ENCODE results near the gene CTNNA2. TPM values are rescaled to one million over a fixed set of nuclear protein-coding genes. Genes with fewer than 3 reads are reported as not detected.

CTNNA2 gene
- total RNA-seq, 1 donor from 2014 or later, result not detected

GRCh38 chr2:80340022-80340421 is 827.2 kb downstream of the CTNNA2 start:
- DNase-seq (ENCODE audit: extremely low read depth, low read depth, low spot score), result no peak

DNA sequence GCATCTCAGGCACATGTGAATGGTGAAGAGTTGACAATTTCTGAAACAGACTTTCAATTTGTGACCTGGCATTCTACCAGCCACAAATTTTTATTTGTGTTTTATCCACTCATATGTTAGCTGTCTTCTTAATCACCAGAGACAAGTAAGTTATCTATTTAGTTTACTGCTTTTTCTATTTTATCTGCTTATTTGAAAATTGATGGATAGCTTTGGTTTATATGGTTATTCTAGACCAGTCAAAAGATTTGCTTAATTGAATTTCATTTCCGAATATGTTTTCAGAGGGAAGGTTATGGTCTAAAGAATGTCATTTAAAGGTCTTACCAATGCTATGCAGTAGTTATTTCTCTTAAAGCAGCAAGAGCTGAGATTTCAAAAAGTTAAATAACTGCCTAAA is 835.2 kb downstream of the CTNNA2 start:
- no peak for DNase-seq (ENCODE audit: extremely low read depth, low read depth, low spot score)

- no peak for DNase-seq (ENCODE audit: extremely low read depth, low read depth, low spot score)
Observed at GRCh38 chr2:80348953-80349352, 836.1 kb downstream of the CTNNA2 start.

GRCh38 chr2:80351231-80351630 is 838.4 kb downstream of the CTNNA2 start:
- no peak for DNase-seq (ENCODE audit: extremely low read depth, low read depth, low spot score)

DNA sequence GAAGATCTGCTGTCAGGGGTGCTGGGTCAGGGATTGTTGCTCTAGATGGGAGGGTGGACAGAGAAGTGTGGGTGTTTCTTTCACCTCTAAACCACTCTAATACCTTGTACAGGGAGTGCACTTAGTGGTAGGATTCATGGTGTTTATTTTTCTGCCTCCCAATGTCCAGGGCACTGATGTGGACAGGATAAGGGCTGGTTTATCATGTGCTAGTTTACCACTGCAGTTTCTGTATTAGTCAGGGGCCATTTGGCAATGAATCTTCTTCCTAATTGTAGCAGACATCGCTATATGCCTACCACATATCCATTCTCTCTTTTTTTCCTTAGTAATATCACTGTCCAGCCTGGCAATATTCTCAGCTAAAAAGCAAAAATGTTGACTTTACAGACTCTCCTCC is 842.0 kb downstream of the CTNNA2 start:
- DNase-seq (ENCODE audit: extremely low read depth, low read depth, low spot score), result no peak

DNA sequence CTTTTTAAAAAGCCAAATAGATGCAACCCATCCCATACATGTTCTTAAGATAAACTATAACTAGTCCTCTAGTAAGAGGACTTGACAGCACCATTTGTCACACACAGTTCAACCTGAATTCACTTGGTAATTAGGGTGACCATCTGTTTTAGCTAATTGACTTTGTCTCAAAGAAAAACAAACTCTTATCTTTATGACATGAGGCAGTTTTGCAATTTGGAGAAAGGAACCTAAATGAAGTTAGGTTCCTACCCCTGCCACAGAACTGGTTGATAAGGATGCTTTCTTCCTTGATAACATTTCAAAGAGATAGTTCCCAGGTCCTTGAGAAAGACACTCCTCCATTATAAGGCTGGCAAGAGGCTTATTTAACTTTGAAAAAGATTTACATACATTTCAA is 849.1 kb downstream of the CTNNA2 start:
- DNase-seq (ENCODE audit: extremely low read depth, low read depth, low spot score), result no peak

- DNase-seq (ENCODE audit: extremely low read depth, low read depth, low spot score), result no peak
Observed at GRCh38 chr2:80363330-80363729, 850.5 kb downstream of the CTNNA2 start.

- no peak for DNase-seq (ENCODE audit: extremely low read depth, low read depth, low spot score)
Observed at GRCh38 chr2:80363791-80364349, 851.0 kb downstream of the CTNNA2 start.

GRCh38 chr2:80364524-80365212 is 851.8 kb downstream of the CTNNA2 start:
- DNase-seq (ENCODE audit: extremely low read depth, low read depth, low spot score), result no peak

DNA sequence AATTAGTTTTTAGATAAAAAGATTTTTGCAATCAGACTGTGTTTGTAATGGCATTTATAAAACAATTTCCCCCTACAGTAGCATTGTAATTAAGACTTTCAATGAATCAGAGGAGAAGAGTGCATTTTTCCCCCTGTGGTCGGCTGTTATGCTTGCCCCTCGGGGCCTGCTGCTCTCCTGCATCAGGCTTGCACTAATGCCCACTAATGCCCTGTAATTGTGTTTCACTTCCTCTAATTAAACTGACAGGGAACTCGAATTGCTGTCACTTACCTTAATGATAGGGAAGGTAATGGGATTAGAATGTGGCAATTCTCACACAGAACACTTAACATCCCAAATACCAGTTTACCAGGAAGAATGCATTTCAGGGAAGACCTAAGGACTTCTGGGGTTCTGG is 852.9 kb downstream of the CTNNA2 start:
- no peak for DNase-seq (ENCODE audit: extremely low read depth, low read depth, low spot score)

DNA sequence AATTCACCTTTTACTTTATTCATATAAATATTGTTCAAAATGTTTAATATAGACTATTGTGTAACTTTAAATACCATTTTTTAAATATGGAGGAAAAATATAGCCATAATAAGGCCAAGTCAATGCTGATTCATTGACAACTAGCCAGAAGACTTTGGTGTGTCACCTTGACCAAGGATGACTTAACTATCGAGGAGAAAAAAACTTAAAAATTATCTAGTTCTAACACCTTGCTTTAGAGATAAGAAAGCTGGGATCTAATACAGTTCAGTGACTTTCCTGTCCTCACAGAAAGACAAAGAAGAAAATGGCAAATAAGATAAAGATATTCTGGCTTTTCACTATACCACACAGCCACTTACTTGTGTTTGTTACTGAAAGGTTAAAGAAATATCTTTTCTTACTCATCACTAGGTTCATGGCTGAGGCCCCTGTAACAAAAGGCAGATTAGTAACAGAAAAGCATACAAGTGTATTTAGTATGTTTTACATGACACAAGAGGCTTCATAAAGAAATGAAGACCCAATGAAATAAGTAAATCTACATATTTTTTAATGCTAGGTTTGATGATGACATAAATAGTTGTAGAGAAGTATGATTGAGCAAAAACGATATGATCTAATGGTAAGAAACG is 857.6 kb downstream of the CTNNA2 start:
- DNase-seq (ENCODE audit: extremely low read depth, low read depth, low spot score), result no peak

- DNase-seq (ENCODE audit: extremely low read depth, low read depth, low spot score), result no peak
Observed at GRCh38 chr2:80374105-80374504, 861.3 kb downstream of the CTNNA2 start.

DNA sequence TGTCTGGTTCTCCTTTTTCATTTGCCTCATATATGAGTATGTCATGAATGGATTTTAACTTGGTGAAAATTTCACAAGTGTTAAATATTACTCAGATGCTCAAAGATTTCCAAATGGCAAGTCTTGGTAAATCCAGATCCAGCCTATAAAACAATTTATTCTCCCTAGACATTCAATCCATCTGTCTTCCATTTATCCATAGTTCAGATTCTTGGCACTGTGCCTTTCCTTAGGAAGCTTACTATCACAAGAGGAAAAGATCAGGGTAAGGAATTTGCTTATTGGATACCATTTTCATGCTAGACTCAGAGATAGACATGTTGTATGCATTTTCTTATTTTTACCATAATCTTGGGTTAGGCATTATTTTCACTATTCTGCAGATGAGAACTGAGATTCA is 864.2 kb downstream of the CTNNA2 start:
- DNase-seq (ENCODE audit: extremely low read depth, low read depth, low spot score), result no peak

- DNase-seq (ENCODE audit: extremely low read depth, low read depth, low spot score), result no peak
Observed at GRCh38 chr2:80380736-80381135, 867.9 kb downstream of the CTNNA2 start.

GRCh38 chr2:80381666-80382065 is 868.8 kb downstream of the CTNNA2 start:
- no peak for DNase-seq (ENCODE audit: extremely low read depth, low read depth, low spot score)

DNA sequence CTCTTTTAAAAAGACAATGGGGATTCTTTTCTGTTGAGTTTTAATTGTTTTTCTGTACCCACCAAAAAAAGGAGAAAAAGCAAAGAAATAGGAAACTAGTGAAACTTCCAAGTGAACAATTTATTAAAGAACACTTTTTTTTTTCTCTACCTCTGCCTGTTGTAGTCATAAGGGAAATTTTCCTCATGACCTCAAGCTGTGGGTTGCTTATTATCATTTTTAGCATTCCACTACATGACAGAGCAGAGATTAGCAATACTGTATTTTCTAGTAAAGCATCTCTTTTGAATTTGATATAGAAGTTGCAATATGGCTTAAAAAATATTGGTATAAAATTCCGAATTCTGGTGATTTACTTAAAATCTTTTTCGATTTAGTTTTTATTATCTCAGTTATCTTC is 879.6 kb downstream of the CTNNA2 start:
- no peak for DNase-seq (ENCODE audit: extremely low read depth, low read depth, low spot score)

DNA sequence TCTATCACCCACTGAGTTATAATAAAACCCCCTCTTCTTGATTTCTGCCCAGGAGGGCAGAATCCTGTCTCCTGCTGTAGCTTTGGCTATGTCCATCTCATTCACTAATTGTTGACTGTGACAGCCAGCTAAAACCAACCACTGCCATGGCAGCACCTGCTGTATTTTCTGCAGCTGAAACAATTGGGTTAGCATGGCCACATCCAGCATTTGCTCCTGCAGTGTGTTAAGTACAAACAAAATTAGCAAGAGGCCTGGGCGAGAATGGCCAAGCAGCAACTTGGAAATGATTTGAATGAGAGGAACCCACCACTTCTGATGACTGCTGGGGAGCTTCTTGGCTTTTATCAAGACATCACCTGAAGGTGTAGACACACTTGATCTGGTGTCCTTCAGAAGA is 881.1 kb downstream of the CTNNA2 start:
- no peak for DNase-seq (ENCODE audit: extremely low read depth, low read depth, low spot score)

- no peak for DNase-seq (ENCODE audit: extremely low read depth, low read depth, low spot score)
Observed at GRCh38 chr2:80395251-80395650, 882.4 kb downstream of the CTNNA2 start.

DNA sequence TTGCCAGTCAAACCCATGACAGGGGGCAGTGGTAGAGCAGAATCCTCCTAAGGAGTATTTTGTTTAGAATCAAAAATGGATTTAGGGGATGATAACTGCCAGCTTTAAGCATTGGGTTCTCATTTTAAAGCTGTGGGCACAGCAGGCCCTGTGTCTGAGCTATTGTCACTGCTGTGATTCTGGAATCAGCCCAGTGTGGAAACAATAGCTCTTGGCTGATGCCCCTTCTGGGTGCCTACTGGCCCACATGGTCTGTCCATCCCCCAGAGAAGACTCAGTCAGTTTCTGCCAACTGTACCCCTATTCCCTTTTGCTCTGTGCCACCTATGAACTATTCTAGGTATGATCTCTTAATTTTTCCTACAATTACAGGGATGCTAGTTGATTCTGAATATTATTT is 883.4 kb downstream of the CTNNA2 start:
- DNase-seq (ENCODE audit: extremely low read depth, low read depth, low spot score), result no peak

GRCh38 chr2:80403081-80403480 is 890.2 kb downstream of the CTNNA2 start:
- DNase-seq (ENCODE audit: extremely low read depth, low read depth, low spot score), result no peak

GRCh38 chr2:80407377-80407776 is 894.5 kb downstream of the CTNNA2 start:
- no peak for DNase-seq (ENCODE audit: extremely low read depth, low read depth, low spot score)

DNA sequence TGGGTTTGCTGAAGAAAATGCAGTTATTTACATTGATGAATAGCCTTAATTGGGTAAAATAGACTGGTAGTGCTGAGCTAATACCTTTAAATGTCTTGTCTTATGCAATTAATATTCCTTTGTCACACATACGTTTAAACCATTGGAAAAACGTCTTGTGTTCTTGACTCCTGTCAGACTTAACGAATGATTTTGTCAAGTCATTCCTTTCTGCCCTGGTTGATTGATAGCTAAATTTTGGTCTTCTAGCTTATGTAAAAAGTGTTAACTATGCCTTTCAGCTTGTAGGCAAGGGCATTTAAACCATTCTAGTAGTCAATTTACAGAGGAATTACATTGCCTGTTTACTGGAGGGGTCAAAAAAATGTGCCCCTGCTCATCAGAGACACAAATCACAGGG is 897.5 kb downstream of the CTNNA2 start:
- no peak for DNase-seq (ENCODE audit: extremely low read depth, low read depth, low spot score)
